ENCODE measurements around the gene CHPF.

- TF ChIP-seq, protein P1, sequence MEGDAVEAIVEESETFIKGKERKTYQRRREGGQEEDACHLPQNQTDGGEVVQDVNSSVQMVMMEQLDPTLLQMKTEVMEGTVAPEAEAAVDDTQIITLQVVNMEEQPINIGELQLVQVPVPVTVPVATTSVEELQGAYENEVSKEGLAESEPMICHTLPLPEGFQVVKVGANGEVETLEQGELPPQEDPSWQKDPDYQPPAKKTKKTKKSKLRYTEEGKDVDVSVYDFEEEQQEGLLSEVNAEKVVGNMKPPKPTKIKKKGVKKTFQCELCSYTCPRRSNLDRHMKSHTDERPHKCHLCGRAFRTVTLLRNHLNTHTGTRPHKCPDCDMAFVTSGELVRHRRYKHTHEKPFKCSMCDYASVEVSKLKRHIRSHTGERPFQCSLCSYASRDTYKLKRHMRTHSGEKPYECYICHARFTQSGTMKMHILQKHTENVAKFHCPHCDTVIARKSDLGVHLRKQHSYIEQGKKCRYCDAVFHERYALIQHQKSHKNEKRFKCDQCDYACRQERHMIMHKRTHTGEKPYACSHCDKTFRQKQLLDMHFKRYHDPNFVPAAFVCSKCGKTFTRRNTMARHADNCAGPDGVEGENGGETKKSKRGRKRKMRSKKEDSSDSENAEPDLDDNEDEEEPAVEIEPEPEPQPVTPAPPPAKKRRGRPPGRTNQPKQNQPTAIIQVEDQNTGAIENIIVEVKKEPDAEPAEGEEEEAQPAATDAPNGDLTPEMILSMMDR (conservative IDR thresholded peaks at IDR 0.05; ENCODE audit: low read depth, low read length) = no peak
- no peak for TF ChIP-seq EZH2 (IDR thresholded peaks at IDR 0.05; ENCODE audit: borderline replicate concordance, low read depth, low read length, poor library complexity, severe bottlenecking)
These were observed 15.7 kb upstream of the CHPF start for GRCh38 chr2:219559156-219559915.

Data from A673 (cell line).